GM19193 (cell line): ENCODE data around the gene AS3MT.

ENCODE experiments used
- POLR2A ChIP-seq: IDR thresholded peaks from 4 replicates; pipeline ENCODE4 v1.6.1; 2011; ENCODE audit not compliant: insufficient read depth, insufficient read length; ENCODE audit errors: extremely low read depth

AS3MT gene

GRCh38 chr10:102916173-102916572, 46.9 kb downstream of the AS3MT start:
- TF ChIP-seq POLR2A = no peak

GRCh38 chr10:102917314-102917961, 48.2 kb downstream of the AS3MT start:
- no peak for TF ChIP-seq POLR2A

GRCh38 chr10:102917962-102918816, 48.9 kb downstream of the AS3MT start, which contains the start of gene CNNM2:
CNNM2 (plus strand) TSS chr10:102918294; CDS start chr10:102918481, 187 bp downstream.
- peak; percentile 79 for TF ChIP-seq POLR2A

GRCh38 chr10:102918817-102919245, 49.6 kb downstream of the AS3MT start:
- TF ChIP-seq POLR2A = no peak

GRCh38 chr10:102919246-102919959, 50.1 kb downstream of the AS3MT start:
- TF ChIP-seq POLR2A = no peak

GRCh38 chr10:102919992-102920739, 50.9 kb downstream of the AS3MT start:
- TF ChIP-seq POLR2A = no peak

GRCh38 chr10:102923601-102924000, 54.3 kb downstream of the AS3MT start:
- TF ChIP-seq POLR2A = no peak

- TF ChIP-seq POLR2A = no peak
These were observed 57.6 kb downstream of the AS3MT start for GRCh38 chr10:102926842-102927241.

GRCh38 chr10:102927311-102928010, 58.2 kb downstream of the AS3MT start:
- TF ChIP-seq POLR2A = no peak

GRCh38 chr10:102930720-102931119, 61.5 kb downstream of the AS3MT start:
- TF ChIP-seq POLR2A = no peak

- TF ChIP-seq POLR2A = no peak
These were observed 62.4 kb downstream of the AS3MT start for GRCh38 chr10:102931643-102932042.

GRCh38 chr10:102935505-102935904, 66.2 kb downstream of the AS3MT start:
- no peak for TF ChIP-seq POLR2A

GRCh38 chr10:102935939-102936605, 66.8 kb downstream of the AS3MT start:
- TF ChIP-seq POLR2A = no peak
